ENCODE results near the gene PTGER3. TPM values are rescaled to one million over a fixed set of nuclear protein-coding genes. Genes with fewer than 3 reads are reported as not detected.

Gene PTGER3
- total and polyA plus RNA-seq, 2 of the 4 experiments (the other 2 are of a cell fraction) = not detected

DNA sequence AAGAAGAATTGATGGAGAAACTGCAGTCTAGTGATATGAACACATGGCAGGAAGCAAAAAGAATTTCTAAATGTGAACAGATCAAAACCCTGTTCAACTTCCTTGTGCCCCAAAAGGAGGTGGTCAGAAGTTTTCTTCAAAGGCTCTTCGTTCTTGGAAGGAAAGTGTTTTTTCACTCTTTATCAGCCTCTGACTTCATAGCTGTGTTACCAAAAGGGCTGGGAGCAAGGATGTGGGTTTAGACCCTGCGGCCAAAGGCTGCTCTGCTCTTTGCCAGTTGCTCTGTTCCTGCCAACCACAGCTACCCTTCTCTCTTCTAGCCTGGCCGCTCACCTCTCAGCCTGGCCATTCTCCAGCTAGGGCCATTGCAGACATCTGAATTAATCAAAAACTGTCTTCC, 53.8 kb downstream of the PTGER3 start:
- ChIA-PET POLR2A (ENCODE audit: unreplicated experiment) (no interaction called here), CTCF (no interaction called here)
- H3K4ac ChIP-seq (ENCODE audit: low read depth, low read length) = no peak overlapping the region
- no peak overlapping the region for H3K27ac ChIP-seq (ENCODE audit: insufficient read depth, low read length)
- TF ChIP-seq RCOR1 (IDR thresholded peaks at IDR 0.05; ENCODE audit: insufficient replicate concordance, low read length) (no peak), CEBPB (IDR thresholded peaks at IDR 0.05; ENCODE audit: low read depth, low read length) (no peak), CHD1 (IDR thresholded peaks at IDR 0.05; ENCODE audit: low read depth, low read length) (no peak), FOS (IDR thresholded peaks at IDR 0.05; ENCODE audit: low read depth, low read length) (no peak), RAD21 (IDR thresholded peaks at IDR 0.05; ENCODE audit: low read length) (no peak), NFE2L2 (IDR thresholded peaks at IDR 0.05; ENCODE audit: low read depth, low read length) (no peak), SMC3 (IDR thresholded peaks at IDR 0.05; ENCODE audit: low read depth, low read length) (no peak), BHLHE40 (IDR thresholded peaks at IDR 0.05; ENCODE audit: low read depth, low read length) (no peak), RFX5 (IDR thresholded peaks at IDR 0.05; ENCODE audit: low read depth, low read length) (no peak), MXI1 (IDR thresholded peaks at IDR 0.05; ENCODE audit: borderline replicate concordance, low read depth, low read length) (no peak)
- TF ChIP-seq, protein P1, sequence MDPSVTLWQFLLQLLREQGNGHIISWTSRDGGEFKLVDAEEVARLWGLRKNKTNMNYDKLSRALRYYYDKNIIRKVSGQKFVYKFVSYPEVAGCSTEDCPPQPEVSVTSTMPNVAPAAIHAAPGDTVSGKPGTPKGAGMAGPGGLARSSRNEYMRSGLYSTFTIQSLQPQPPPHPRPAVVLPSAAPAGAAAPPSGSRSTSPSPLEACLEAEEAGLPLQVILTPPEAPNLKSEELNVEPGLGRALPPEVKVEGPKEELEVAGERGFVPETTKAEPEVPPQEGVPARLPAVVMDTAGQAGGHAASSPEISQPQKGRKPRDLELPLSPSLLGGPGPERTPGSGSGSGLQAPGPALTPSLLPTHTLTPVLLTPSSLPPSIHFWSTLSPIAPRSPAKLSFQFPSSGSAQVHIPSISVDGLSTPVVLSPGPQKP (IDR thresholded peaks at IDR 0.05; ENCODE audit: borderline replicate concordance, low read depth, low read length) = no peak
- TF ChIP-seq, protein P2, sequence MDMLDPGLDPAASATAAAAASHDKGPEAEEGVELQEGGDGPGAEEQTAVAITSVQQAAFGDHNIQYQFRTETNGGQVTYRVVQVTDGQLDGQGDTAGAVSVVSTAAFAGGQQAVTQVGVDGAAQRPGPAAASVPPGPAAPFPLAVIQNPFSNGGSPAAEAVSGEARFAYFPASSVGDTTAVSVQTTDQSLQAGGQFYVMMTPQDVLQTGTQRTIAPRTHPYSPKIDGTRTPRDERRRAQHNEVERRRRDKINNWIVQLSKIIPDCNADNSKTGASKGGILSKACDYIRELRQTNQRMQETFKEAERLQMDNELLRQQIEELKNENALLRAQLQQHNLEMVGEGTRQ (IDR thresholded peaks at IDR 0.05; ENCODE audit: low read depth, low read length) = no peak
- H3K56ac ChIP-seq (ENCODE audit: extremely low read depth, insufficient read depth, low read length) = no peak overlapping the region
- BruUV-seq (replicated peaks) = no TSS peak
- no peak overlapping the region for H3K4me2 ChIP-seq (ENCODE audit: low read depth, low read length)
- H3K9me1 ChIP-seq (ENCODE audit: insufficient read depth, low read length) = no peaks in the 10 kb centered on the region
- in situ Hi-C loops (cut with MboI; ENCODE audit: low sequenced_read_pairs) = no loop called here
- no peak overlapping the region for H2BK5ac ChIP-seq (ENCODE audit: low read depth, low read length, poor library complexity, severe bottlenecking)
- H3K23ac ChIP-seq (ENCODE audit: low read depth, low read length) = no peak overlapping the region
- no peak overlapping the region for H3K14ac ChIP-seq (replicated peaks; ENCODE audit: low read depth, low read length)
- dilution Hi-C loops (cut with HindIII; ENCODE audit: low sequenced_read_pairs, unreplicated experiment) = no loop called here
- H3K9me3 ChIP-seq (ENCODE audit: control insufficient read depth, insufficient read depth, low read length) = no peaks in the 10 kb centered on the region
- ATAC-seq (ENCODE audit: low read depth) = no peak
- no peaks in the 10 kb centered on the region for H3K36me3 ChIP-seq (ENCODE audit: control insufficient read depth, insufficient read depth, low read length)
- no peak overlapping the region for H3K4me3 ChIP-seq (ENCODE audit: insufficient read depth, low read depth, low read length)
- H3K4me1 ChIP-seq (ENCODE audit: control insufficient read depth, insufficient read depth, low read length) = no peaks in the 10 kb centered on the region
- H2BK120ac ChIP-seq (ENCODE audit: low read depth, low read length) = no peak overlapping the region
- no peak overlapping the region for H3K9ac ChIP-seq (ENCODE audit: low read depth, low read length)
- no peak overlapping the region for H2AFZ ChIP-seq (replicated peaks; ENCODE audit: low read length, poor library complexity)
- no peak overlapping the region for H4K91ac ChIP-seq (ENCODE audit: insufficient read depth, low read depth, low read length)
- H2BK15ac ChIP-seq (ENCODE audit: low read depth, low read length) = no peak overlapping the region
- intact Hi-C loops (cut with micrococcal nuclease) = no loop called here
- no peaks in the 10 kb centered on the region for H3K27me3 ChIP-seq (ENCODE audit: control insufficient read depth, insufficient read depth, low read length)
- H2AK5ac ChIP-seq (ENCODE audit: low read depth, low read length) = no peak overlapping the region
- no peaks in the 10 kb centered on the region for H4K20me1 ChIP-seq (ENCODE audit: insufficient read depth, low read length)
- no peak overlapping the region for H4K8ac ChIP-seq (ENCODE audit: low read depth in 2 of 2, low read length in 2 of 2)
- no peak overlapping the region for H3K18ac ChIP-seq (ENCODE audit: low read depth, low read length)
- no peak overlapping the region for H2AK9ac ChIP-seq (replicated peaks; ENCODE audit: low read depth, low read length, poor library complexity)
- no CpG with 5 or more reads among the region's 3 CpGs for WGBS, 2 experiments (ENCODE audit: extremely low coverage in 2 of 2, insufficient read length in 1 of 2)
- no peaks in the 10 kb centered on the region for H3K79me1 ChIP-seq (ENCODE audit: low read depth in 1 of 2, low read length in 2 of 2)
- no peak overlapping the region for H4K5ac ChIP-seq (ENCODE audit: low read depth, low read length)
- DNase-seq = no peak
- H2BK20ac ChIP-seq (ENCODE audit: low read depth, low read length) = no peak overlapping the region
